Skin epidermis (tissue), 12 donors: ENCODE measurements around the gene NCR2.

Source experiments
- H3K27ac ChIP-seq, 21 experiments: fragments of 200-600 bp; sonication (generic) in 11 of 21; one replicate each; pipeline ENCODE4 v1.5.0; 2020; ENCODE audit warnings: mild to moderate bottlenecking in 3 of 21, inconsistent platforms in 2 of 21, moderate library complexity in 2 of 21
- H3K4me3 ChIP-seq, 7 experiments: fragments of 200-600 bp; sonication (generic) in 2 of 7; one replicate each; pipeline ENCODE4 v1.5.0; 2020; ENCODE audit warnings: inconsistent platforms in 2 of 7, mild to moderate bottlenecking in 2 of 7, moderate library complexity in 1 of 7

NCR2 gene

GRCh38 chr6:41326092-41326491 is 9.3 kb upstream of the NCR2 start:
- no peak overlapping the region for H3K27ac ChIP-seq
- H3K4me3 ChIP-seq: no peak overlapping the region

DNA sequence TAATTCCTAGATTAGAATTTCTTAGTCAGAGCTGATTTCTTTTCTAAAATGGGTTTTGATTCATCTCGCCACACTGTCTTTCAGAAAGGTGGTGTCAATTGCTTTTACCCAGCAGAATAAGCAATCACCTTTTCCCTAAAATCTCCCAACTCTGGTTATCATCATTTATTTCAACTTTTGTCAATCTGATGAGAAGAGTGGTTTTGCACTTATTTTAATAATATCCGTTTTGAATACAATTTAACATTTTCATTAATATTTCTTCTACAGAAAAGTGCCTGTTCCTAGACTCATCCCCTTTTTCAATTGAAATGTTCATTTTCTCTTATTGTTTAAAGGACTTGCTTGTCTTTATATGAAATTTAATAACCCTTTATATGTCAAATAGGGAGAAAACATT is 8.2 kb upstream of the NCR2 start:
- Histone ChIP-seq H3K4me3 (no peak overlapping the region), H3K27ac (no peak overlapping the region)

GRCh38 chr6:41331401-41332150 is 3.8 kb upstream of the NCR2 start:
- H3K4me3 ChIP-seq: no peak overlapping the region
- no peak overlapping the region for H3K27ac ChIP-seq

DNA sequence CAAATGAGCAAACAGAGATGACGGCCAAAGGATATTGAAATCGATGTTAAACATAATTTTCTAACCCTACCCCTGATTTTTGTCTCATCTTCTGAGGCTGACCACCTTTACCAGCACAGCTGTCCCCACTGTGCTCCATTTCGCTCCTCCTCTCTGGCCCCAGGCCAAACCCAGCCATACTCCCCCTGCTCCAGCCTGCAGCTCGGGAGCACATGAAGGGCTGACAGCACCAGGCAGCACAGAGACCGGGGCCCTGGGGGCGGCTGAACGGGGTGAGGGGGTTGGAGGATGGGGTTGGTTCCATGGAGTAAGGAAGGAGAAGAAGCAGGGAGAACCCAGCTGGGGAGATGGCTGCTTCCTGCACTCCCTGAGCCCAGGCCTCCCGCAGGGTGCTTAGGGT is 3.2 kb upstream of the NCR2 start:
- Histone ChIP-seq H3K4me3 (no peak overlapping the region), H3K27ac (peak overlapping the region in 1 of 21 experiments; percentile 69)

DNA sequence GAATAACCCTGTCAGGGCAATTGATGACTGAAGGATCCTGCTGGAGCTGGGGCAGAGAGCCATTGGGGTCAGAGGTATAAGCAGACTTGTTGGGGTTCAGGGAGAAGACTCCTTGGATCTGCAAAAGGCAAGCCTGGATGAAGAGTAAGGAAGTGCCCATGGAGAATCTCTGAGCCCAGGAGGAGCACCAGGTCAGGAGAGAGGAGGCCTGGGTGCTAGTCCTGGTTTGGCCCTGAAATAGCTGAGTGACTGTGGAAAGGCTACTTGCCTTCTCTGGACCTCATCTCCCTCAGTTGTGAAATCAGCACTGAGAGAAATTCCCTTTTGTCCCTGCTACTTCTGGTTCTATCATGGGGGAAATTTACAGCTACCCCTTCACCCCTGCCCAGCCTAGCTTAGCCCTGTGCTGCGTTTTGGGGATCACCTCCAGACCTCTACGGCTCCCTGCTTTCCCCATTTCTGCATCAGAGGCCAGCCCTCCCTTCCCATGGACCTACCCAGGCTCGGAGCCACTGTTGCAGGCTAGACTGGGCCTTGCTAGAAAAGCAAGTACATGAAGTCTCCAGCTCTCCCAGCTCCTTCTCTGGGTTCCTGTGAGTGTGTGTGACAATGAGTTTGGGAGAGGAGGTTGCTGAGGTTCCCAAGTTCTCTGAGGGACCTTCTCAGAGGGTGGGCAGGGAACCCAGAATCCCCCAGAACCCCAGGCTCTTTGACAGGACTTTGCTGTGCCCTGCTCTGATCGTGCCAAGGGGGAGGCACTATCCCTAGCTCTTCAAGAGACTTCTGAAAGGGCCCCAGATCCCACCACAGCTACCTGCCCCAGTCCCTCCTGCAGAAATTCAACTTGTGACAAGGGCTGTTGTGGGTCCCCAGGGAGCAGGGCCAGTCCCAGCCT is 2.3 kb upstream of the NCR2 start:
- Histone ChIP-seq H3K4me3 (no peak overlapping the region), H3K27ac (peak overlapping the region in 4 of 21 experiments; percentile 6 to 74 (median 42))

GRCh38 chr6:41334482-41335040 is 847 bp upstream of the NCR2 start:
- H3K4me3 ChIP-seq: no peak overlapping the region

GRCh38 chr6:41335943-41336342 is 535 bp downstream of the NCR2 start:
- Histone ChIP-seq H3K27ac (no peak overlapping the region), H3K4me3 (no peak overlapping the region)

More at GRCh38 chr6:41334482-41335040, 847 bp upstream of the NCR2 start:
- peak overlapping the region in 2 of 21 experiments; percentile 16 to 69 for H3K27ac ChIP-seq

DNA sequence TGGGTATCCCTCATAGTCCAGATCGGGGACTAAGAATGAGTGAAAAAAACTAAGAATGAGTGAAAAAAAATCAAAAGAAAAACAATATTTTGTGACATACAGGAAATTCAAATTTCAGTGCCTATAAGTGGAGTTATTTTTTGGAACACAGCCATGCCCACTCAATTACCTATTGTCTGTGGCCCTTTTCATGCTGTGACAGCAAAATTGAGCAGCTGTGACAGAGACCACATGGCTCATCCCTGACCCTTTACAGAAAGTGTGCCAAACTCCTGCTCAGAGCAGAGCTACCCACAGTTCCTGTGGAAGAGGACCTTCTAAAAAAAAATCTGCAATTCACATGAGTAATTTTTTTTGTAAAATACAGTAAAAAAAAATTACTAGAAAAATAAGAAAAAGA is 1.4 kb downstream of the NCR2 start:
- H3K4me3 ChIP-seq: no peak overlapping the region
- no peak overlapping the region for H3K27ac ChIP-seq

GRCh38 chr6:41337709-41338108 is 2.3 kb downstream of the NCR2 start:
- Histone ChIP-seq H3K4me3 (no peak overlapping the region), H3K27ac (no peak overlapping the region)

DNA sequence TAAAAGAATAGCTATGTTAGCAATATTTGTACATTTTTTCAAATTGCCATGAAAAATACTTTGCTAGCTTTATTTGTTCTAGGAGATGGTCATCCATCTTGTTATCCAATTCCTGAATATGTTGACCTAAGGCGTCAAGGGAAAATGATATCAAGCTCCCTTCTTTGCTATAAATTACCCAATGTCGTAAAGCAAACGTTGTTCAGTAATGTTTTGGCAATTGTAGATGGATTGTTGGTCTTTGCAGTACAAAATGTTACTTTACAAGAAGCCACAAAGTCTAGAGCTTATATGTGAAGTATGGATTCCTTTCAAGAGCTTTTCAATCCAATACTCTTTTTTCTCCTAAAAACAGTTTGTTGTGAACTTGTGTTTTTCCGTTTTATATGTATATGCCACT is 3.3 kb downstream of the NCR2 start:
- Histone ChIP-seq H3K4me3 (no peak overlapping the region), H3K27ac (no peak overlapping the region)

DNA sequence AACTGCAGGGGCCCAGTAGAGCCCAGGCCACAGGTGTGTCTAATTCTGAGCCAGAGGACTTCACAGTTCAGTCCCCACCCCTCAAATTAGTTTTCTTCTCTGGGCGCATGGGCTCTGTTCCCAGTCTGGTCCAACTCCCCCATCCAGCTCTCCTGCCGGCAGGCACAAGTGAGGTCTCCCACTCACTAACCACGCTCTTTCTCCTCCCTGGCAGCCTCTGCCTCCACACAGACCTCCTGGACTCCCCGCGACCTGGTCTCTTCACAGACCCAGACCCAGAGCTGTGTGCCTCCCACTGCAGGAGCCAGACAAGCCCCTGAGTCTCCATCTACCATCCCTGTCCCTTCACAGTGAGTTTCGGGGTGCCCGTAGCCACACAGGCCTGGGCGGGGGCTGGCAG is 6.2 kb downstream of the NCR2 start:
- no peak overlapping the region for H3K4me3 ChIP-seq

DNA sequence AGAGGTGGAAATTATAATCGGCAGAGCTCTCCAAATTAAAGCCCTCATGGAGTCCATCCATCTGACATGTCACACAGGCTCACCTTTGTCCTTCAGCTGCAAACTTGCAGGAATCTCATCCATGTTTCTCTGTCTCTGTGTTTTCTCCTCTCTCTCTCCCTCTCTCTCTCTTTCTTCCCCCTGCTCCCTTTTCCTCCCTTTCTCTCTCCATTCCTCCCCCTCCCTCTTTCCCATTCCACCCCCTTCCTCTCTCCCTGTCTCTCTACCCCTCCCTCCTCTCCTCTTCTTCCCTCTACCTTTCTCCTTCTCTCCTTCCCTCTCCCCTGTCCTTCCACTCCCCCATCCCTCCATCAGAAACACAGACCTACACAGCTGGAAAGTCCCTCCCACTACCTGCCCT is 6.8 kb downstream of the NCR2 start:
- H3K27ac ChIP-seq: no peak overlapping the region
- no peak overlapping the region for H3K4me3 ChIP-seq

More for the DNA sequence above, 6.2 kb downstream of the NCR2 start:
- no peak overlapping the region for H3K27ac ChIP-seq

DNA sequence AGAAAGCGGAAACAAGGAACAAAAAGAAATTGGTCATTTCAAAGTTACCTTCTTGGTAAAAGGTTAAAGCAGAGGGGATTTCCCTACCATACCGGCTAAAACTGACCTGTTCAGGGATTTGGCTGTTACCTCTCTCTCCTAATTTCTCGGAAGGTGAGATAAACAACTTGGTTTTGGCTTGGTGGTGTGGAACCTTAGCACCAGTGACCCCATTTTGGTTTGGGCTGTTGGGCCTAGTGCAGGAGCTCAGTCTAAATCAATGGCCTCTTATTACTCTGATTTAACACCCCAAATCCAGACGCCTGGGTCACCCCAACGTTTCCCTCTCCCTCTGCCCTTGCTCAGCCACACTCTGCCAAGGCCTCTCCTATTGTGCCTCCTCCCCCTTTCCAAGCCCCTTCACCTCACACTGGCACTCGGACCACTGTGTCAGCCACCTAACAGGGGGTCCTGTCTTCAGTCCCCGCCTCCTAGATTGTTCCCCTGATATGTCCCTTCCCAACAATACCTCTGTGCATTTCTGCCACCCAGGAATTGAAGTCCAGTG is 8.3 kb downstream of the NCR2 start:
- Histone ChIP-seq H3K27ac (no peak overlapping the region), H3K4me3 (no peak overlapping the region)

GRCh38 chr6:41344876-41345275 is 9.5 kb downstream of the NCR2 start:
- Histone ChIP-seq H3K4me3 (no peak overlapping the region), H3K27ac (peak overlapping the region in 3 of 21 experiments; percentile 59 to 73 (median 68))

GRCh38 chr6:41345901-41346300 is 10.5 kb downstream of the NCR2 start:
- peak overlapping the region in 1 of 21 experiments; percentile 68 for H3K27ac ChIP-seq
- H3K4me3 ChIP-seq: no peak overlapping the region

- no peak overlapping the region for H3K27ac ChIP-seq
- H3K4me3 ChIP-seq: no peak overlapping the region
Measured at GRCh38 chr6:41346441-41346840, 11.0 kb downstream of the NCR2 start.

DNA sequence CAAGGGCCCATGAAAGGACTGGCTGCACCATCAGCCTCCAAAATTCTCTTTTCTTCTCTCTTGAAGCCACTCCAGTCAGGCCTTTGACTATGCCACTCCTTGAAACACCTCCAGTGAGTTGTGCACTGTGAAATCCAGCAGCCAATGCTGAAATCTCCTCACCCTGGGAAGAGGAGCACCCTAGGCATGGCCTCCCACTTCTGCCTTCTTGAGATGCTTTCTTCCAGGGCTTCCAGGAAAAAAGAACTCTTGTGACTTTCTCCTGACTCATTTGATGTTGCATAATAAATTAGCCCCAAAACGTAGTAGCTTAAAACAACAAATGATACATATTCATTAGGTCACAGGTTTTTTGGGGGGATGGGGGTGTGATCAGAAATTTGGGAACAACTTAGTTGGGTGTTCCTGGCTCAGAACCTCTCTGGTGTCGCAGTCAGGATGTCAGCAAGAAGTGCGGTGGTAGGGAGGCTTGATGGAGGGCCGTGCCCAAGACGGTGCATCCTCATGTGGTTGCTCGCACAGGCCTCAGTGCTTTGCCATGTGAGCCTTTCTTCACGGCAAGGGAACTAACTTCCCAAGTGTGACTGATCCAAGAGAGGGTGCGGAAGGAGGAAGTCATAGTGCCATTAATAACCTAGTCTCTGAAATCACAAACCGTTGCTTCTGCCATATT is 12.1 kb downstream of the NCR2 start:
- Histone ChIP-seq H3K4me3 (no peak overlapping the region), H3K27ac (no peak overlapping the region)

DNA sequence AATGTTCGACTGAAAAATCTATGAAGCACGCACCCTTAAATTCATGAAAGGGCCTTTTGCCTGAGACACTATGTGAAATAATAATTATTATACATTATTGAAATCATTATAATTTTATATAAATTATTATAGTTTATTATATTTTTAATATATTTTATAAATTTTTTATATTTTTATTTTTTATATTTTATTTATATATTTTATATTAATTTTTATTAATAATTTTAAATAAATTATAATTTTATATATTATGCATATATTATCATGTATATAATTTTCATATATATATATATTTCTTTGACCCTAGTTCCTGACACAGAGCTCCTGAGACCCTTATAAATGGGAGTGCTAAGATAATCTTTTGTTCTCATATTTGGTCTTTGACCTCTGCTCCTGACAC is 13.5 kb downstream of the NCR2 start:
- Histone ChIP-seq H3K27ac (no peak overlapping the region), H3K4me3 (no peak overlapping the region)

DNA sequence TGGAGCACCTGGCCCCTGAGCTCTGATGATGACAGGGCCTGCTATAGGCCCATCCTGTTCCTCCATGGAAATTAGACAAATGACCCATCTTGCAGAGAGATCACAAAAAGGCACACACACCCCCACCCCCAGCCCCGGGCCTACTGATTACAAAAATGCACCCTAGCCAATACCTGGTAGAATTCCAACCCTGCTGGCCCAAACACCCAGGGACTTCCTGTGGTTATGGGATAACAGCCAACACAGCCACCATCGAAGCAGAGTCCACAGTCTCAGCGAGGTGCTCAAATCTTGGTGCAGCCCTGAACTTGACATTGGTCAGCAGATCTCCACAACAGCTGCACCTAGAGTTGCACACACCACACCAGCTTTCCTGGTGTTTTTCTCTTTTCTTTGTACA is 17.0 kb downstream of the NCR2 start:
- Histone ChIP-seq H3K4me3 (no peak overlapping the region), H3K27ac (no peak overlapping the region)

DNA sequence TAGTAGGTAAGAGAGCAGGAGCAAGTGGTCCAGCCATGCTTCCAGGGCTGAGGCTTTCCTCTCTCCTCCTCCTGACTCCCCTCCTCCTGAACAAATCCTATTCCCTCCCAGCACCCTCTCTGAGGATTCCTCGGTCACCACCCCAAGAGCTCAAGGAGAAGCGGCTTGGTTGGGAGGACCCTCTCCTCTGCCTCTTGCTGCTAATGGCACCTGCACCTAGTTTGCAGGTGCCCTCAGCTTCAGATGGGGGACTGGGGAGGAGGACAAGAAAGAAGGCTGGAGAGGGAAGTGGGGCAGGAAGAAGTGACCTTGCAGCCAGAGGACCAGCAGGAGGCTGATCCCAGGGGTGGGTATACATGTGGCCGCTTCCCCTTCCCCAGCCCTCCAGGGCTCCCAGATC is 17.5 kb downstream of the NCR2 start:
- Histone ChIP-seq H3K27ac (no peak overlapping the region), H3K4me3 (no peak overlapping the region)
